Measurements from ENCODE around the gene BARX2. TPM values are rescaled to one million over a fixed set of nuclear protein-coding genes. Genes with fewer than 3 reads are reported as not detected.

The BARX2 gene
- total RNA-seq, 1 experiment from 2014 or later, result 0.12 TPM

DNA sequence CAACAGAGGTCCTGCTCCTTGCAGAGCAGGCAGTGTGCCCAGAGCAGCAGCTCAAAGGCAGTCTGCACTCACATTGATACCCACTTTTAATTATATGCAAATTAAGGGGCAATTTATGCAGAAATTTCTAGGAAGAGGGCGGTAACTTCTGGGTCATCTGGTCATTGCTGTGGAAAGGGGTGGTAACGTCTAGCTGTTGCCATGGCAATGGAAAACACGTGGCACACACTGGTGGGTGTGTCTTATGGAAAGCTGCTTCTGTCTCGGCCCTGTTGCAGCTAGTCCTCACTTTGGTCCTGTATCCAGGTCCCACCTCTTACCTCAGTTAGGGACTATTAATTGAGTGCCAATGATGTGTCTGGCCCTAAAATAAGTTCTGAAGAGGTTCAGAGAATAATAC, 36.8 kb downstream of the BARX2 start:
- no peaks in the 10 kb centered on the region for H4K20me1 ChIP-seq (ENCODE audit: insufficient read depth)
- no TSS peak for BruUV-seq (replicated peaks)
- CTCF ChIA-PET, result no interaction called here

More for the DNA sequence above, 36.8 kb downstream of the BARX2 start:
- no peaks in the 10 kb centered on the region for H3K36me3 ChIP-seq (ENCODE audit: control insufficient read depth in 1 of 2, insufficient read depth in 2 of 2, low read length in 2 of 2)
- no peak overlapping the region for H3K27ac ChIP-seq (ENCODE audit: low read depth, low read length)
- H3K79me2 ChIP-seq (ENCODE audit: insufficient read depth, low read length), result no peaks in the 10 kb centered on the region
- H3K9me2 ChIP-seq (ENCODE audit: insufficient read depth), result no peaks in the 10 kb centered on the region
- RAD21 ChIA-PET (ENCODE audit: low non-redundant PET in 1 of 2, low total read pairs in 2 of 2, uncharacterized antibody in 2 of 2, unreplicated experiment in 2 of 2), result no interaction called here
- no peaks in the 10 kb centered on the region for H3K4me1 ChIP-seq (ENCODE audit: control insufficient read depth in 1 of 2, insufficient read depth in 2 of 2, low read length in 2 of 2)
- H3K27me3 ChIP-seq (ENCODE audit: insufficient read depth, low read length), result peaks cover 3% of the 10 kb centered on the region; the same call in 1 of the 2 replicates
- intact Hi-C loops (cut with micrococcal nuclease), result no loop called here
- H3K9ac ChIP-seq (ENCODE audit: low read length), result no peak overlapping the region
- no peak overlapping the region for H2AFZ ChIP-seq (ENCODE audit: low read depth, low read length, poor library complexity, severe bottlenecking)
- POLR2A ChIA-PET, result no interaction called here
- ATAC-seq (no peak), DNase-seq (ENCODE audit: low read depth, low spot score) (no peak)
- H3K4me3 ChIP-seq (replicated peaks in 1 of 2; ENCODE audit: low read depth in 1 of 2, low read length in 2 of 2), result no peak overlapping the region
- TF ChIP-seq, protein P1, sequence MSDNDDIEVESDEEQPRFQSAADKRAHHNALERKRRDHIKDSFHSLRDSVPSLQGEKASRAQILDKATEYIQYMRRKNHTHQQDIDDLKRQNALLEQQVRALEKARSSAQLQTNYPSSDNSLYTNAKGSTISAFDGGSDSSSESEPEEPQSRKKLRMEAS (IDR thresholded peaks at IDR 0.05), result no peak
- no peak for TF ChIP-seq EZH2 (IDR thresholded peaks at IDR 0.05)
- TF ChIP-seq, protein P2, sequence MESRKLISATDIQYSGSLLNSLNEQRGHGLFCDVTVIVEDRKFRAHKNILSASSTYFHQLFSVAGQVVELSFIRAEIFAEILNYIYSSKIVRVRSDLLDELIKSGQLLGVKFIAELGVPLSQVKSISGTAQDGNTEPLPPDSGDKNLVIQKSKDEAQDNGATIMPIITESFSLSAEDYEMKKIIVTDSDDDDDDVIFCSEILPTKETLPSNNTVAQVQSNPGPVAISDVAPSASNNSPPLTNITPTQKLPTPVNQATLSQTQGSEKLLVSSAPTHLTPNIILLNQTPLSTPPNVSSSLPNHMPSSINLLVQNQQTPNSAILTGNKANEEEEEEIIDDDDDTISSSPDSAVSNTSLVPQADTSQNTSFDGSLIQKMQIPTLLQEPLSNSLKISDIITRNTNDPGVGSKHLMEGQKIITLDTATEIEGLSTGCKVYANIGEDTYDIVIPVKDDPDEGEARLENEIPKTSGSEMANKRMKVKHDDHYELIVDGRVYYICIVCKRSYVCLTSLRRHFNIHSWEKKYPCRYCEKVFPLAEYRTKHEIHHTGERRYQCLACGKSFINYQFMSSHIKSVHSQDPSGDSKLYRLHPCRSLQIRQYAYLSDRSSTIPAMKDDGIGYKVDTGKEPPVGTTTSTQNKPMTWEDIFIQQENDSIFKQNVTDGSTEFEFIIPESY (IDR thresholded peaks at IDR 0.05; ENCODE audit: extremely low read depth, insufficient replicate concordance, low read length), result no peak
- no peak for TF ChIP-seq ZNF274 (IDR thresholded peaks at IDR 0.05; ENCODE audit: low read depth, low read length)
- TF ChIP-seq JUND (IDR thresholded peaks at IDR 0.05), result no peak
- no peak for TF ChIP-seq RAD21 (IDR thresholded peaks at IDR 0.05; ENCODE audit: low read depth)
- no peak for TF ChIP-seq FOSL1 (IDR thresholded peaks at IDR 0.05; ENCODE audit: low read depth)
- no peak for TF ChIP-seq ELF1 (IDR thresholded peaks at IDR 0.05; ENCODE audit: borderline replicate concordance, low read depth)
- no peak for TF ChIP-seq SP1 (IDR thresholded peaks at IDR 0.05; ENCODE audit: low read depth)
- TF ChIP-seq POLR2AphosphoS5 (IDR thresholded peaks at IDR 0.05; ENCODE audit: low read depth, low read length), result no peak
- TF ChIP-seq CEBPB (IDR thresholded peaks at IDR 0.05; ENCODE audit: low read depth), result no peak
- TF ChIP-seq POLR2A (IDR thresholded peaks at IDR 0.05; ENCODE audit: borderline replicate concordance, extremely low read depth, insufficient read depth, insufficient read length), result no peak
- TF ChIP-seq, protein P3, sequence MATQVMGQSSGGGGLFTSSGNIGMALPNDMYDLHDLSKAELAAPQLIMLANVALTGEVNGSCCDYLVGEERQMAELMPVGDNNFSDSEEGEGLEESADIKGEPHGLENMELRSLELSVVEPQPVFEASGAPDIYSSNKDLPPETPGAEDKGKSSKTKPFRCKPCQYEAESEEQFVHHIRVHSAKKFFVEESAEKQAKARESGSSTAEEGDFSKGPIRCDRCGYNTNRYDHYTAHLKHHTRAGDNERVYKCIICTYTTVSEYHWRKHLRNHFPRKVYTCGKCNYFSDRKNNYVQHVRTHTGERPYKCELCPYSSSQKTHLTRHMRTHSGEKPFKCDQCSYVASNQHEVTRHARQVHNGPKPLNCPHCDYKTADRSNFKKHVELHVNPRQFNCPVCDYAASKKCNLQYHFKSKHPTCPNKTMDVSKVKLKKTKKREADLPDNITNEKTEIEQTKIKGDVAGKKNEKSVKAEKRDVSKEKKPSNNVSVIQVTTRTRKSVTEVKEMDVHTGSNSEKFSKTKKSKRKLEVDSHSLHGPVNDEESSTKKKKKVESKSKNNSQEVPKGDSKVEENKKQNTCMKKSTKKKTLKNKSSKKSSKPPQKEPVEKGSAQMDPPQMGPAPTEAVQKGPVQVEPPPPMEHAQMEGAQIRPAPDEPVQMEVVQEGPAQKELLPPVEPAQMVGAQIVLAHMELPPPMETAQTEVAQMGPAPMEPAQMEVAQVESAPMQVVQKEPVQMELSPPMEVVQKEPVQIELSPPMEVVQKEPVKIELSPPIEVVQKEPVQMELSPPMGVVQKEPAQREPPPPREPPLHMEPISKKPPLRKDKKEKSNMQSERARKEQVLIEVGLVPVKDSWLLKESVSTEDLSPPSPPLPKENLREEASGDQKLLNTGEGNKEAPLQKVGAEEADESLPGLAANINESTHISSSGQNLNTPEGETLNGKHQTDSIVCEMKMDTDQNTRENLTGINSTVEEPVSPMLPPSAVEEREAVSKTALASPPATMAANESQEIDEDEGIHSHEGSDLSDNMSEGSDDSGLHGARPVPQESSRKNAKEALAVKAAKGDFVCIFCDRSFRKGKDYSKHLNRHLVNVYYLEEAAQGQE (IDR thresholded peaks at IDR 0.05; ENCODE audit: low read depth), result no peak
- TF ChIP-seq ZFX (IDR thresholded peaks at IDR 0.05), result no peak
- no peak for TF ChIP-seq EZH2phosphoT487 (IDR thresholded peaks at IDR 0.05; ENCODE audit: borderline replicate concordance)
- H3K9me3 ChIP-seq (ENCODE audit: control insufficient read depth in 1 of 2, insufficient read depth in 1 of 2, low read depth in 1 of 2, low read length in 2 of 2), result no peaks in the 10 kb centered on the region
- H3K4me2 ChIP-seq (ENCODE audit: low read length), result no peak overlapping the region
